ENCODE data around the gene ABCC5.

GRCh38 chr3:183984749-183985729 lies 32.6 kb downstream of the ABCC5 start:
- TF ChIP-seq SUZ12 (IDR thresholded peaks at IDR 0.05; ENCODE audit: extremely low read depth, insufficient read depth, insufficient read length) (no peak), YY1 (IDR thresholded peaks at IDR 0.05; ENCODE audit: insufficient read depth, insufficient read length) (no peak)

Measured in NT2/D1 (cell line).